OCI-LY1 (cell line): Measurements from ENCODE around the gene CDH4.

Experiments
- H2AFZ ChIP-seq: fragments of 200-600 bp; sonication (generic), shearing (Covaris generic); 2 replicates; pipeline ENCODE4 v1.6.0; 2014; ENCODE audit warnings: antibody characterized with exemption, mild to moderate bottlenecking, low read length
- H3F3A ChIP-seq: fragments of 200-600 bp; sonication (generic), shearing (Covaris generic); 2 replicates; pipeline ENCODE4 v1.6.0; 2014; ENCODE audit warnings: mild to moderate bottlenecking, antibody characterized with exemption, low read length, moderate library complexity; ENCODE audit not compliant: insufficient read depth
- H3K27ac ChIP-seq: fragments of 200-600 bp; sonication (generic); 2 replicates; pipeline ENCODE4 v1.5.1; 2014; ENCODE audit warnings: low read length, mixed run types, mild to moderate bottlenecking, low read depth; ENCODE audit not compliant: poor library complexity, severe bottlenecking
- H3K27me3 ChIP-seq: fragments of 200-600 bp; sonication (generic); 2 replicates; pipeline ENCODE4 v1.6.0; 2014; ENCODE audit warnings: antibody characterized with exemption, mild to moderate bottlenecking, low read length, moderate library complexity; ENCODE audit not compliant: insufficient read depth
- H3K36me3 ChIP-seq: fragments of 200-600 bp; sonication (generic); 2 replicates; pipeline ENCODE4 v1.6.1; 2014; ENCODE audit warnings: mild to moderate bottlenecking, antibody characterized with exemption, low read length, moderate library complexity, mixed read lengths; ENCODE audit not compliant: insufficient read depth
- H3K4me1 ChIP-seq: fragments of 200-600 bp; sonication (generic); 2 replicates; pipeline ENCODE4 v1.5.1; 2014; ENCODE audit warnings: mild to moderate bottlenecking, low read length, moderate library complexity; ENCODE audit not compliant: insufficient read depth, severe bottlenecking
- H3K4me2 ChIP-seq: fragments of 200-600 bp; sonication (generic), shearing (Covaris generic); 2 replicates; pipeline ENCODE4 v1.6.1; 2014; ENCODE audit warnings: low read length
- H3K4me3 ChIP-seq: fragments of 200-600 bp; sonication (generic); 2 replicates; pipeline ENCODE4 v1.5.1; 2014; ENCODE audit warnings: low read length, low read depth, mild to moderate bottlenecking, mixed read lengths; ENCODE audit not compliant: poor library complexity, severe bottlenecking
- H3K79me2 ChIP-seq: fragments of 200-600 bp; shearing (Covaris generic); 2 replicates; pipeline ENCODE4 v1.6.1; 2016; ENCODE audit warnings: mixed run types, low read length, mixed read lengths; ENCODE audit not compliant: insufficient read depth
- H3K9ac ChIP-seq: fragments of 200-600 bp; sonication (generic), shearing (Covaris generic); 2 replicates; pipeline ENCODE4 v1.6.1; 2014; ENCODE audit warnings: mild to moderate bottlenecking, low read length, mixed read lengths
- H3K9me2 ChIP-seq: fragments of 200-600 bp; sonication (generic), shearing (Covaris generic); 2 replicates; pipeline ENCODE4 v1.6.1; 2014; ENCODE audit warnings: low read depth, mild to moderate bottlenecking, low read length, mixed read lengths
- H3K9me3 ChIP-seq: fragments of 200-600 bp; shearing (Covaris generic); 2 replicates; pipeline ENCODE4 v1.6.1; 2014; ENCODE audit warnings: low read length, mixed read lengths
- H4K20me1 ChIP-seq: fragments of 200-600 bp; sonication (generic), shearing (Covaris generic); 2 replicates; pipeline ENCODE4 v1.6.0; 2016; ENCODE audit warnings: mild to moderate bottlenecking, low read length; ENCODE audit not compliant: insufficient read depth
- EZH2 ChIP-seq: fragments of 200-600 bp; sonication (generic), shearing (Covaris generic); IDR thresholded peaks from 2 replicates; pipeline ENCODE4 v1.8.0; 2017; ENCODE audit warnings: borderline replicate concordance, mixed run types, mild to moderate bottlenecking, antibody characterized with exemption, low read length, moderate library complexity, mixed read lengths
- TF ChIP-seq, protein P1 (sequence below): fragments of 200-600 bp; sonication (generic), shearing (Covaris generic); IDR thresholded peaks from 2 replicates; pipeline ENCODE4 v1.5.1; 2017; ENCODE audit warnings: mild to moderate bottlenecking, antibody characterized with exemption, low read length, moderate library complexity, mixed read lengths

Gene CDH4

DNA sequence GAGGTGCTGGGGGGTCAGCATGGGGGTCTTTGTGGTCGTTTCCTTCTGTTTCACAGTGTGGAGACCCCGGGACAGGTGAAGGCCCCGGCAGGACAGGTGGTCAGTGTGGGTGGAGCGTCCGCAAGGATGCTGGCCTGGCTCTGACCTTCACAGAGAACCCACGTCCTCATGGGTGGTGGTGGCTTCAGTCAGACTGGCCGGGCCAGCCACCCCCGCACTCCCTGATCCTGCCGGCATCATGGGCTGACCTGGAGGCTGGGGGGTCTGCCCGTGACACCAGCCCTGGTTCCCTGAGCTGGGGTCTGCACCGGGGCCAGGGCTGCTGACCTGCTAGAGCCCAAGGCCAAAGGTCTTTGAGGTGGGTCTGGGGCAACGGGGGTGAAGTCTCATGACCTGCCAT is 41.9 kb downstream of the CDH4 start:
- peaks cover 5% of the 10 kb centered on the region; the same call in 1 of the 2 replicates for H3K27me3 ChIP-seq
- TF ChIP-seq, protein P1, sequence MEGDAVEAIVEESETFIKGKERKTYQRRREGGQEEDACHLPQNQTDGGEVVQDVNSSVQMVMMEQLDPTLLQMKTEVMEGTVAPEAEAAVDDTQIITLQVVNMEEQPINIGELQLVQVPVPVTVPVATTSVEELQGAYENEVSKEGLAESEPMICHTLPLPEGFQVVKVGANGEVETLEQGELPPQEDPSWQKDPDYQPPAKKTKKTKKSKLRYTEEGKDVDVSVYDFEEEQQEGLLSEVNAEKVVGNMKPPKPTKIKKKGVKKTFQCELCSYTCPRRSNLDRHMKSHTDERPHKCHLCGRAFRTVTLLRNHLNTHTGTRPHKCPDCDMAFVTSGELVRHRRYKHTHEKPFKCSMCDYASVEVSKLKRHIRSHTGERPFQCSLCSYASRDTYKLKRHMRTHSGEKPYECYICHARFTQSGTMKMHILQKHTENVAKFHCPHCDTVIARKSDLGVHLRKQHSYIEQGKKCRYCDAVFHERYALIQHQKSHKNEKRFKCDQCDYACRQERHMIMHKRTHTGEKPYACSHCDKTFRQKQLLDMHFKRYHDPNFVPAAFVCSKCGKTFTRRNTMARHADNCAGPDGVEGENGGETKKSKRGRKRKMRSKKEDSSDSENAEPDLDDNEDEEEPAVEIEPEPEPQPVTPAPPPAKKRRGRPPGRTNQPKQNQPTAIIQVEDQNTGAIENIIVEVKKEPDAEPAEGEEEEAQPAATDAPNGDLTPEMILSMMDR = no peak
- no peak for TF ChIP-seq EZH2
- H3K9me2 ChIP-seq = no peaks in the 10 kb centered on the region
- no peak overlapping the region for H3K27ac ChIP-seq
- H3F3A ChIP-seq = no peaks in the 10 kb centered on the region
- H3K9me3 ChIP-seq = no peaks in the 10 kb centered on the region
- no peaks in the 10 kb centered on the region for H3K4me1 ChIP-seq
- H3K9ac ChIP-seq = no peak overlapping the region
- H3K4me3 ChIP-seq = no peak overlapping the region
- no peaks in the 10 kb centered on the region for H3K36me3 ChIP-seq
- no peaks in the 10 kb centered on the region for H4K20me1 ChIP-seq
- H3K4me2 ChIP-seq = no peak overlapping the region
- no peaks in the 10 kb centered on the region for H3K79me2 ChIP-seq
- no peak overlapping the region for H2AFZ ChIP-seq

- Histone ChIP-seq H3K27ac (no peak overlapping the region), H3K9me2 (no peaks in the 10 kb centered on the region), H3K4me1 (no peaks in the 10 kb centered on the region), H3K4me2 (no peak overlapping the region), H2AFZ (no peak overlapping the region), H3K4me3 (no peak overlapping the region), H3K36me3 (no peaks in the 10 kb centered on the region), H3K79me2 (no peaks in the 10 kb centered on the region), H3F3A (no peaks in the 10 kb centered on the region), H3K27me3 (peaks cover 5% of the 10 kb centered on the region; the same call in 1 of the 2 replicates), H4K20me1 (no peaks in the 10 kb centered on the region), H3K9me3 (no peaks in the 10 kb centered on the region), H3K9ac (no peak overlapping the region)
- TF ChIP-seq EZH2 = no peak
- TF ChIP-seq, protein P1 = no peak
These were observed 43.2 kb downstream of the CDH4 start for GRCh38 chr20:61295249-61295648.

GRCh38 chr20:61295682-61296628 is 43.9 kb downstream of the CDH4 start:
- H3K9me3 ChIP-seq = no peaks in the 10 kb centered on the region
- H4K20me1 ChIP-seq = no peaks in the 10 kb centered on the region
- H3F3A ChIP-seq = no peaks in the 10 kb centered on the region
- H2AFZ ChIP-seq = no peak overlapping the region
- H3K4me1 ChIP-seq = no peaks in the 10 kb centered on the region
- no peaks in the 10 kb centered on the region for H3K36me3 ChIP-seq
- no peak overlapping the region for H3K27ac ChIP-seq
- H3K79me2 ChIP-seq = no peaks in the 10 kb centered on the region
- H3K4me3 ChIP-seq = no peak overlapping the region
- no peak for TF ChIP-seq EZH2
- TF ChIP-seq, protein P1 = no peak
- H3K9me2 ChIP-seq = no peaks in the 10 kb centered on the region
- no peak overlapping the region for H3K9ac ChIP-seq
- H3K4me2 ChIP-seq = no peak overlapping the region
- peaks cover 5% of the 10 kb centered on the region; the same call in 1 of the 2 replicates for H3K27me3 ChIP-seq
